Measurements from ENCODE around the gene RPL12.
A peak's percentile ranks its signal among the peaks of the same experiment; 100 is the strongest.

RPL12 gene

GRCh38 chr9:127457191-127457878, 6.1 kb upstream of the RPL12 start:
- FAIRE-seq (no peak), DNase-seq (ENCODE audit: insufficient read length, low spot score) (no peak)
- TF ChIP-seq CTCF (IDR thresholded peaks at IDR 0.05; ENCODE audit: insufficient read depth, missing control alignments) = no peak

- peak; percentile 35 for TF ChIP-seq CTCF (IDR thresholded peaks at IDR 0.05; ENCODE audit: insufficient read depth, missing control alignments)
- DNase-seq (ENCODE audit: insufficient read length, low spot score) (no peak), FAIRE-seq (no peak)
Measured at GRCh38 chr9:127455324-127455992, 4.3 kb upstream of the RPL12 start.

- no peak for TF ChIP-seq CTCF (IDR thresholded peaks at IDR 0.05; ENCODE audit: insufficient read depth, missing control alignments)
- FAIRE-seq (no peak), DNase-seq (ENCODE audit: insufficient read length, low spot score) (no peak)
Measured at GRCh38 chr9:127452691-127453090, 1.5 kb upstream of the RPL12 start.

GRCh38 chr9:127451858-127452656, 851 bp upstream of the RPL12 start:
- peak; percentile 45 for DNase-seq (ENCODE audit: insufficient read length, low spot score)
- no peak for FAIRE-seq
- no peak for TF ChIP-seq CTCF (IDR thresholded peaks at IDR 0.05; ENCODE audit: insufficient read depth, missing control alignments)

GRCh38 chr9:127451608-127451857, 327 bp upstream of the RPL12 start:
- DNase-seq (ENCODE audit: insufficient read length, low spot score) = no peak
- no peak for TF ChIP-seq CTCF (IDR thresholded peaks at IDR 0.05; ENCODE audit: insufficient read depth, missing control alignments)
- no peak for FAIRE-seq

- FAIRE-seq = no peak
- TF ChIP-seq CTCF (IDR thresholded peaks at IDR 0.05; ENCODE audit: insufficient read depth, missing control alignments) = no peak
- no peak for DNase-seq (ENCODE audit: insufficient read length, low spot score)
Measured at GRCh38 chr9:127450243-127450760, 904 bp downstream of the RPL12 start.

Measured in D721Med (cell line).